ENCODE results near the gene GSK3B. TPM values are rescaled to one million over a fixed set of nuclear protein-coding genes. Genes with fewer than 3 reads are reported as not detected.

The GSK3B gene
- total and polyA plus RNA-seq, 2 experiments from 2014 or later, result 18.1 to 48.8 TPM

DNA sequence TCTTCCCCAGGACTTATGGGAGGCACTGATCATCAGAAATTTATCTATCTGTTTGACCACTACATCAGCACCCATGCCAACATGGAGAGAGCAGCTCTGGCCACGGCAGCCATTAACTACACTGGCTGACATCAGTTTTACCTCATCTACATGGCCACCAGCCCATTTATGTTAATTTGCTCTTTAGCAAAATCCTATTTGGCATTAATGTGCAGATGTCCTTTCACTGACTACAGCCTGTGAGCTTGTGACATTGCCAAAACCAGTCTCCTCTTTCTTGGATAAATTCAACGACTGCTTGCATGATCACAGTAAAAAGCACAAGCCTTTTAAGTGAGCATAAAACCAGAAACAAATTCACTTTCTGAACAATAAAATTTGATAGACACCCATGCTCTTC is 264.8 kb downstream of the GSK3B start:
- Histone ChIP-seq H3K9me2 (replicated peaks; ENCODE audit: insufficient read depth) (no peaks in the 10 kb centered on the region), H3K27ac (no peak overlapping the region), H4K20me1 (ENCODE audit: insufficient read depth, poor library complexity, severe bottlenecking) (no peaks in the 10 kb centered on the region), H3K4me2 (no peak overlapping the region), H3K9me3 (ENCODE audit: low read depth) (no peaks in the 10 kb centered on the region), H3K4me3 (no peak overlapping the region), H3K4me1 (ENCODE audit: insufficient read depth) (peaks cover 5% of the 10 kb centered on the region), H3K27me3 (no peaks in the 10 kb centered on the region), H3K36me3 (replicated peaks; ENCODE audit: insufficient read depth, low read depth) (no peaks in the 10 kb centered on the region), H2AFZ (no peak overlapping the region), H3K79me2 (peaks cover 6% of the 10 kb centered on the region)
- no peak for DNase-seq (ENCODE audit: low spot score)
- TF ChIP-seq EZH2phosphoT487 (IDR thresholded peaks at IDR 0.05; ENCODE audit: low read depth, severe bottlenecking, unreplicated experiment) (no peak), EZH2 (IDR thresholded peaks at IDR 0.05; ENCODE audit: borderline replicate concordance) (no peak)
- TF ChIP-seq, protein P1, sequence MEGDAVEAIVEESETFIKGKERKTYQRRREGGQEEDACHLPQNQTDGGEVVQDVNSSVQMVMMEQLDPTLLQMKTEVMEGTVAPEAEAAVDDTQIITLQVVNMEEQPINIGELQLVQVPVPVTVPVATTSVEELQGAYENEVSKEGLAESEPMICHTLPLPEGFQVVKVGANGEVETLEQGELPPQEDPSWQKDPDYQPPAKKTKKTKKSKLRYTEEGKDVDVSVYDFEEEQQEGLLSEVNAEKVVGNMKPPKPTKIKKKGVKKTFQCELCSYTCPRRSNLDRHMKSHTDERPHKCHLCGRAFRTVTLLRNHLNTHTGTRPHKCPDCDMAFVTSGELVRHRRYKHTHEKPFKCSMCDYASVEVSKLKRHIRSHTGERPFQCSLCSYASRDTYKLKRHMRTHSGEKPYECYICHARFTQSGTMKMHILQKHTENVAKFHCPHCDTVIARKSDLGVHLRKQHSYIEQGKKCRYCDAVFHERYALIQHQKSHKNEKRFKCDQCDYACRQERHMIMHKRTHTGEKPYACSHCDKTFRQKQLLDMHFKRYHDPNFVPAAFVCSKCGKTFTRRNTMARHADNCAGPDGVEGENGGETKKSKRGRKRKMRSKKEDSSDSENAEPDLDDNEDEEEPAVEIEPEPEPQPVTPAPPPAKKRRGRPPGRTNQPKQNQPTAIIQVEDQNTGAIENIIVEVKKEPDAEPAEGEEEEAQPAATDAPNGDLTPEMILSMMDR (IDR thresholded peaks at IDR 0.05; ENCODE audit: poor library complexity), result no peak
- WGBS (ENCODE audit: low lambda C conversion rate, missing lambda C conversion rate), result 89% methylated on average over 2 of the region's 2 CpGs

DNA sequence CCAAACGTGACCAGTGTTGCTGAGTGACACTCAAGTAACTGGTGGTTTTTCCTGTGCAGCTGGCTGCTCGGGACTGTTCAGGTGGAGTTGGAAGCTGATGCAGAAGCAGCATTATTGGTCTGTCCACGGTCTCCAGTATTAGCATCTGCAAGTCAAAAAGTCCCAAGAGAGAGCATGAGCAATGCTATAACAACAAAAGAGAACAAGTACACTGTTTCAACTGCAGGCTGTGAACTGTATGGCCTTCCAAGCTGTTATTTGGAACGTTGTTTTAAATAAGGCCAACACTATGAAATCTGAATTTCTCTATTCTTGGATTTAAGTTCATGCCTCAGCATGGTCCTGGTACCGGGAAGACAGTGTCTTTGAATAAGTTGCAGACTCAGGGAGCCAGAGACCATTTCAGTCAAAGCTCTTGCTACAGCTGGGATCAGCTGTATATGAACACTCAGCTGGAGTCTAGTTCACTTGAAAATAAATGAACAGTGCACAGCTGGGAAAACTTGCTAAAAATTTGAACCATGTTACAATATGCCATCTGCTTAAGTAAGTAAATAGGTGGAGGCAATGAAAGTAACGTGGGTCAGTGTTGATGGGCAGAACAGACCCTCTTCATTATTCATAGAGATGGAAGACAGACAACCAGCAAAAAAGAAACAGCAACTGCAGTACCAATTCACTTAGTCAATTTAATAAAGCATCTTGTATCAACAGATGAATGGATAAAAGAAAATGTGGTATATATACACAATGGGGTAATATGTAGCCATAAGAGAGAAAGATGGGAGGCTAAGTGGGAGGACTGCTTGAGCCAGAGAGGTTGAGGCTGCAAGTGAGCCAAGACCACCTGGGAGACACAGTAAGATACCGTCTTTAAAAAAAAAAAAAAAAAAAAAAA is 267.3 kb downstream of the GSK3B start:
- H3K4me2 ChIP-seq, result no peak overlapping the region
- H3K27me3 ChIP-seq, result no peaks in the 10 kb centered on the region
- H3K79me2 ChIP-seq, result peaks cover 6% of the 10 kb centered on the region
- no peaks in the 10 kb centered on the region for H4K20me1 ChIP-seq (ENCODE audit: insufficient read depth, poor library complexity, severe bottlenecking)
- no peak overlapping the region for H3K4me3 ChIP-seq
- no peaks in the 10 kb centered on the region for H3K9me2 ChIP-seq (replicated peaks; ENCODE audit: insufficient read depth)
- 86% methylated on average over 7 of the region's 7 CpGs for WGBS (ENCODE audit: low lambda C conversion rate, missing lambda C conversion rate)
- no peaks in the 10 kb centered on the region for H3K9me3 ChIP-seq (ENCODE audit: low read depth)
- no peak for DNase-seq (ENCODE audit: low spot score)
- TF ChIP-seq EZH2phosphoT487 (IDR thresholded peaks at IDR 0.05; ENCODE audit: low read depth, severe bottlenecking, unreplicated experiment), result no peak
- TF ChIP-seq, protein P1 (IDR thresholded peaks at IDR 0.05; ENCODE audit: poor library complexity), result no peak
- TF ChIP-seq EZH2 (IDR thresholded peaks at IDR 0.05; ENCODE audit: borderline replicate concordance), result no peak
- no peaks in the 10 kb centered on the region for H3K36me3 ChIP-seq (replicated peaks; ENCODE audit: insufficient read depth, low read depth)
- no peak overlapping the region for H3K27ac ChIP-seq
- no peak overlapping the region for H2AFZ ChIP-seq
- peaks cover 5% of the 10 kb centered on the region for H3K4me1 ChIP-seq (ENCODE audit: insufficient read depth)

DNA sequence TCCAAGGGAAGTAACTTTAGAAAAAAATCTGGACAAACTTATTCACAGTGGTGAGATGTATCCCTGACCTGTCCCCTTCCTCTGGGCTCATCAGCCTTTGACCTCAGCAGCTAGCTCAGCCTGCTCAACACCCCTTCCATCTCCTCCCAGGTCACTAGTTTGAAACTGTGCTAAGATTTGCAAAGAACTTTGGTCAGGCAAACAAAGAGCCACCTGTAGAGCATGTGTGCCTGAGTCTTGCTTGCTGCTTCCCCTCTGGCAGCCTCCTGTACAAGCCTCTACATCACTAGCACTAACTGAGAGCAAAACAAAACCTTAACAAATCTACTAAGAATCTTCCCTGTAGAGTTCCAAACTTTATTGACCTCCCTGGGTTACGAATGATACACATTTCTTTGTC is 268.4 kb downstream of the GSK3B start:
- Histone ChIP-seq H3K9me3 (ENCODE audit: low read depth) (no peaks in the 10 kb centered on the region), H3K27me3 (no peaks in the 10 kb centered on the region), H3K4me2 (peak overlapping the region; percentile 34), H3K79me2 (peaks cover 6% of the 10 kb centered on the region), H3K36me3 (replicated peaks; ENCODE audit: insufficient read depth, low read depth) (no peaks in the 10 kb centered on the region), H3K4me1 (ENCODE audit: insufficient read depth) (peaks cover 5% of the 10 kb centered on the region), H3K27ac (peak overlapping the region; percentile 56), H4K20me1 (ENCODE audit: insufficient read depth, poor library complexity, severe bottlenecking) (no peaks in the 10 kb centered on the region), H2AFZ (no peak overlapping the region), H3K9me2 (replicated peaks; ENCODE audit: insufficient read depth) (no peaks in the 10 kb centered on the region), H3K4me3 (no peak overlapping the region)
- no peak for TF ChIP-seq EZH2phosphoT487 (IDR thresholded peaks at IDR 0.05; ENCODE audit: low read depth, severe bottlenecking, unreplicated experiment)
- TF ChIP-seq, protein P1 (IDR thresholded peaks at IDR 0.05; ENCODE audit: poor library complexity), result no peak
- TF ChIP-seq EZH2 (IDR thresholded peaks at IDR 0.05; ENCODE audit: borderline replicate concordance), result no peak
- DNase-seq (ENCODE audit: low spot score), result peak; percentile 31
- WGBS (ENCODE audit: low lambda C conversion rate, missing lambda C conversion rate), result 69% methylated on average over 1 of the region's 1 CpG

All from hepatocyte (in vitro differentiated cells).